Dermis blood vessel endothelial cell (primary cell): Measurements from ENCODE around the gene CRIM1. TPM values are rescaled to one million over a fixed set of nuclear protein-coding genes. Genes with fewer than 3 reads are reported as not detected.
"Not testable (repeated sequence)": the region's sequence is repeated elsewhere in the genome, so short reads cannot be mapped to it uniquely, and the experiment has no call there.

Source experiments
- DNase-seq: peaks from one replicate; pipeline ENCODE4 v3.0.0; 2010
- total RNA-seq: library from RNA; depleted of rRNA; stranded (reverse); fragments of >200 nt; gene quantifications from 2 replicates; pipeline ENCODE4 v1.2.3, GENCODE V29; 2014

Gene CRIM1
- 765 and 891 TPM in 2 replicates for total RNA-seq

- peak; percentile 94 for DNase-seq
Observed at GRCh38 chr2:36355151-36355889, at the start of gene CRIM1. TSS of gene CRIM1 (plus strand) at chr2:36355778. CDS start at chr2:36356293, 515 bp downstream.

GRCh38 chr2:36307441-36307840 lies 48.1 kb upstream of the CRIM1 start:
- DNase-seq: no peak

- not testable (repeated sequence) for DNase-seq
Observed at GRCh38 chr2:36310444-36310843, 45.1 kb upstream of the CRIM1 start.

- no peak for DNase-seq
Observed at GRCh38 chr2:36318547-36318946, 37.0 kb upstream of the CRIM1 start.

GRCh38 chr2:36322108-36322507 lies 33.5 kb upstream of the CRIM1 start:
- DNase-seq: peak; percentile 83

- DNase-seq: peak; percentile 51
Observed at GRCh38 chr2:36326286-36326685, 29.3 kb upstream of the CRIM1 start.

- no peak for DNase-seq
Observed at GRCh38 chr2:36329251-36329650, 26.3 kb upstream of the CRIM1 start.

- DNase-seq: peak; percentile 34
Observed at GRCh38 chr2:36329746-36330472, 25.7 kb upstream of the CRIM1 start.

GRCh38 chr2:36330473-36331395 lies 24.8 kb upstream of the CRIM1 start:
- no peak for DNase-seq

GRCh38 chr2:36333350-36334012 lies 22.1 kb upstream of the CRIM1 start:
- DNase-seq: no peak

GRCh38 chr2:36335597-36335996 lies 20.0 kb upstream of the CRIM1 start:
- no peak for DNase-seq

GRCh38 chr2:36336321-36336720 lies 19.3 kb upstream of the CRIM1 start:
- DNase-seq: no peak

GRCh38 chr2:36337354-36337753 lies 18.2 kb upstream of the CRIM1 start:
- no peak for DNase-seq

- no peak for DNase-seq
Observed at GRCh38 chr2:36338124-36338826, 17.3 kb upstream of the CRIM1 start.

GRCh38 chr2:36338827-36339145 lies 16.8 kb upstream of the CRIM1 start:
- no peak for DNase-seq

- DNase-seq: no peak
Observed at GRCh38 chr2:36339607-36340218, 15.9 kb upstream of the CRIM1 start.

- no peak for DNase-seq
Observed at GRCh38 chr2:36343606-36344005, 12.0 kb upstream of the CRIM1 start.

GRCh38 chr2:36348721-36349120 lies 6.9 kb upstream of the CRIM1 start:
- DNase-seq: no peak

- DNase-seq: no peak
Observed at GRCh38 chr2:36351291-36351690, 4.3 kb upstream of the CRIM1 start.

GRCh38 chr2:36351736-36352349 lies 3.7 kb upstream of the CRIM1 start:
- peak; percentile 77 for DNase-seq

- peak; percentile 54 for DNase-seq
Observed at GRCh38 chr2:36352701-36353100, 2.9 kb upstream of the CRIM1 start.
